Nephron (organoid): ENCODE measurements around the gene ISG20L2.

ENCODE experiments used
- H3K27ac Mint-ChIP-seq, 3 experiments: 2 replicates each; pipeline ENCODE4 v1.8.0; 2020; ENCODE audit warnings: mixed read lengths in 3 of 3, mild to moderate bottlenecking in 2 of 3, moderate library complexity in 1 of 3
- H3K27me3 Mint-ChIP-seq: 2 replicates; pipeline ENCODE4 v1.8.0; 2021; ENCODE audit warnings: low read depth, mild to moderate bottlenecking, moderate library complexity, mixed read lengths
- H3K36me3 Mint-ChIP-seq: 2 replicates; pipeline ENCODE4 v1.8.0; 2020; ENCODE audit warnings: low read depth, mixed read lengths
- H3K4me1 Mint-ChIP-seq: 2 replicates; pipeline ENCODE4 v1.8.0; 2020; ENCODE audit warnings: mixed read lengths
- H3K4me3 Mint-ChIP-seq, 3 experiments: 2 replicates each; pipeline ENCODE4 v1.8.0; 2020; ENCODE audit warnings: mild to moderate bottlenecking in 3 of 3, mixed read lengths in 3 of 3, moderate library complexity in 2 of 3
- H3K9me3 Mint-ChIP-seq: 2 replicates; pipeline ENCODE4 v1.8.0; 2020; ENCODE audit warnings: mixed read lengths
- CTCF ChIP-seq, 3 experiments: fragments of 200-600 bp; sonication (generic); IDR thresholded peaks; one replicate each; pipeline ENCODE4 v1.5.0; 2021; ENCODE audit warnings: antibody characterized with exemption in 3 of 3; ENCODE audit not compliant: unreplicated experiment in 3 of 3

ISG20L2 gene

GRCh38 chr1:156728599-156729462 lies at the start of gene ISG20L2:
Gene ISG20L2 (minus strand): TSS chr1:156728766. CDS start chr1:156727652, 1,114 bp downstream.
- H3K36me3 Mint-ChIP-seq = peaks cover 14% of the 10 kb centered on the region
- H3K9me3 Mint-ChIP-seq = no peaks in the 10 kb centered on the region
- peak within 1 kb of the TSS; percentile 85 to 94 (median 91) for H3K27ac Mint-ChIP-seq
- TF ChIP-seq CTCF (IDR thresholded peaks at IDR 0.05; ENCODE audit: unreplicated experiment in 3 of 3) = no peak
- H3K27me3 Mint-ChIP-seq = no peaks in the 10 kb centered on the region
- peaks cover 23% of the 10 kb centered on the region for H3K4me1 Mint-ChIP-seq
- no peak within 1 kb of the TSS for H3K4me3 Mint-ChIP-seq

- no peaks in the 10 kb centered on the region for H3K9me3 Mint-ChIP-seq
- no peak overlapping the region for H3K4me3 Mint-ChIP-seq
- H3K4me1 Mint-ChIP-seq = peaks cover 19% of the 10 kb centered on the region
- no peak for TF ChIP-seq CTCF (IDR thresholded peaks at IDR 0.05; ENCODE audit: unreplicated experiment in 3 of 3)
- peaks cover 30% of the 10 kb centered on the region for H3K36me3 Mint-ChIP-seq
- no peak overlapping the region for H3K27ac Mint-ChIP-seq
- H3K27me3 Mint-ChIP-seq = no peaks in the 10 kb centered on the region
These were observed 49.0 kb upstream of the ISG20L2 start for GRCh38 chr1:156777573-156777972.

DNA sequence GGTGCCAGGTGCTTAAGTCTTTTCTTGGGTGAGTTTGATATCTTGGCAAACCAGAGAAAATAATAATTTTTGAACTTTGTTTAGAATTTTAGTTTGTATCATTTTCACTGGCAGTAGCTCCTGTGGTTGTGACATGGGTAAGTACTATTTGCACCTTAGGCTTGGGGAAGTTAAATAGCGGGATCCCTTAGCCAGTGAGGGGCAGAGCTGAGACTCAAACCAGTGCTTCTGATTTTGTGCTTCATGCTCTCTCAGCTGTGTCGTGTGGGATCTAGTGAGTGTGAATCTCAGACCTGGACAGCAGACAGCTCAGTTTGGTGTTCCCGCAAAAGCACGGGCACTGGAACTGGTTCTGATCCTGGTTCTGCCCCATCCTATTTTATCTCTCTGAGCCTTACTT lies 48.4 kb upstream of the ISG20L2 start:
- peaks cover 24% of the 10 kb centered on the region for H3K4me1 Mint-ChIP-seq
- no peak for TF ChIP-seq CTCF (IDR thresholded peaks at IDR 0.05; ENCODE audit: unreplicated experiment in 3 of 3)
- no peak overlapping the region for H3K4me3 Mint-ChIP-seq
- no peaks in the 10 kb centered on the region for H3K9me3 Mint-ChIP-seq
- peaks cover 23% of the 10 kb centered on the region for H3K36me3 Mint-ChIP-seq
- H3K27me3 Mint-ChIP-seq = no peaks in the 10 kb centered on the region
- H3K27ac Mint-ChIP-seq = peak overlapping the region in 1 of 3 experiments; percentile 6

DNA sequence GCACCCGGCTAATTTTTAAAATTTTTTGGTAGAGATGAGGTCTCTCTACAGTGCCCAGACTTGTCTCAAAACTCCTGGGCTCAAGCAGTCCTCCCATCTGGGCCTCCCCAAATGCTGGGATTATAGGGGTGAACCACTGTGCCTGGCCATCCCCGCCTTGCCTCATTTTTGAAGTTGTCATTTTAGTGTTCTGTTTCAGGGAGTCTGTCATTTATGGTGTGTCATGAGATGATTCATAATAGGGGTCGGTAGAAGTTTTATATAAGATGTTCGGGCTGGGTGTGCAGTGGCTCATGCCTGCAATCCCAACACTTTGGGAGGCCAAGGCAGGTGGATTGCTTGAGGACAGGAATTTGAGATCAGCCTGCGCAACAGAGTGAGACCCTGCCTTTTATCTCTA lies 47.2 kb upstream of the ISG20L2 start:
- H3K4me3 Mint-ChIP-seq = no peak overlapping the region
- H3K36me3 Mint-ChIP-seq = peaks cover 21% of the 10 kb centered on the region
- no peaks in the 10 kb centered on the region for H3K9me3 Mint-ChIP-seq
- no peaks in the 10 kb centered on the region for H3K27me3 Mint-ChIP-seq
- no peak for TF ChIP-seq CTCF (IDR thresholded peaks at IDR 0.05; ENCODE audit: unreplicated experiment in 3 of 3)
- H3K27ac Mint-ChIP-seq = no peak overlapping the region
- H3K4me1 Mint-ChIP-seq = peaks cover 32% of the 10 kb centered on the region

GRCh38 chr1:156773607-156774006 lies 45.0 kb upstream of the ISG20L2 start:
- no peaks in the 10 kb centered on the region for H3K27me3 Mint-ChIP-seq
- peak overlapping the region in 2 of 3 experiments; percentile 53 to 61 for H3K27ac Mint-ChIP-seq
- peaks cover 48% of the 10 kb centered on the region for H3K4me1 Mint-ChIP-seq
- H3K9me3 Mint-ChIP-seq = no peaks in the 10 kb centered on the region
- peaks cover 29% of the 10 kb centered on the region for H3K36me3 Mint-ChIP-seq
- no peak overlapping the region for H3K4me3 Mint-ChIP-seq
- peak in 1 of 3 experiments; percentile 14 for TF ChIP-seq CTCF (IDR thresholded peaks at IDR 0.05; ENCODE audit: unreplicated experiment in 3 of 3)
